Tracheal epithelial cell (primary cell): Measurements from ENCODE around the gene PIGV. TPM values are rescaled to one million over a fixed set of nuclear protein-coding genes. Genes with fewer than 3 reads are reported as not detected.

Experiments used
- total RNA-seq: library from RNA; depleted of rRNA; stranded (reverse); fragments of >200 nt; gene quantifications from 2 replicates; pipeline ENCODE4 v1.2.1, GENCODE V29; 2014

The PIGV gene
- total RNA-seq, result 16.1 and 21.5 TPM in 2 replicates

GRCh38 chr1:26787706-26788514 is at the start of gene PIGV:
Gene PIGV (plus strand): TSS chr1:26787950. CDS start chr1:26790816, 2,866 bp downstream.

GRCh38 chr1:26826261-26827105 is 38.7 kb downstream of the PIGV start, which contains the start of gene ZDHHC18:
Gene ZDHHC18 (plus strand): TSS chr1:26826688. CDS start chr1:26826805, 117 bp downstream.

Other genes with a start within 250 kb of the PIGV start
- gene ARID1A, start 91.9 kb upstream of the PIGV start, total RNA-seq, result 10.4 and 13.6 TPM in 2 replicates
- gene ZDHHC18, start 38.7 kb downstream of the PIGV start, total RNA-seq, result 7.7 and 13.5 TPM in 2 replicates
- 704 and 1,068 TPM in 2 replicates for gene SFN, start 75.2 kb downstream of the PIGV start, total RNA-seq
- gene GPN2, start 102.3 kb downstream of the PIGV start, total RNA-seq, result 8.4 and 9.2 TPM in 2 replicates
- gene GPATCH3, start 112.5 kb downstream of the PIGV start, total RNA-seq, result 5.1 and 8.4 TPM in 2 replicates
- gene NR0B2, start 126.0 kb downstream of the PIGV start, total RNA-seq, result not detected in 2 replicates
- 11.9 and 18.8 TPM in 2 replicates for gene NUDC, start 133.8 kb downstream of the PIGV start, total RNA-seq
- gene KDF1, start 172.5 kb downstream of the PIGV start, total RNA-seq, result 14.2 and 21.1 TPM in 2 replicates
- 26.0 and 42.2 TPM in 2 replicates for gene TRNP1, start 205.7 kb downstream of the PIGV start, total RNA-seq
- 50.1 and 60.7 TPM in 2 replicates for gene TENT5B, start 224.9 kb downstream of the PIGV start, total RNA-seq